Middle frontal gyrus (tissue), 1 donor: ENCODE results near the gene APLN.

Experiments
- DNase-seq: peaks from one replicate; pipeline ENCODE4 v3.0.0-alpha.2; 2015; ENCODE audit warnings: low spot score; ENCODE audit errors: extremely low spot score

APLN gene

GRCh38 chrX:129641941-129642340 lies 12.8 kb downstream of the APLN start:
- DNase-seq = no peak

- no peak for DNase-seq
Observed at GRCh38 chrX:129641469-129641868, 13.3 kb downstream of the APLN start.

- DNase-seq = no peak
Observed at GRCh38 chrX:129640737-129641136, 14.0 kb downstream of the APLN start.

GRCh38 chrX:129638917-129639316 lies 15.8 kb downstream of the APLN start:
- DNase-seq = no peak

- peak; percentile 40 for DNase-seq
Observed at GRCh38 chrX:129637217-129638109, 17.3 kb downstream of the APLN start.

- no peak for DNase-seq
Observed at GRCh38 chrX:129636175-129636681, 18.5 kb downstream of the APLN start.

GRCh38 chrX:129634541-129634940 lies 20.2 kb downstream of the APLN start:
- DNase-seq = peak; percentile 7

- no peak for DNase-seq
Observed at GRCh38 chrX:129632443-129632842, 22.3 kb downstream of the APLN start.

- no peak for DNase-seq
Observed at GRCh38 chrX:129631849-129632248, 22.9 kb downstream of the APLN start.

GRCh38 chrX:129629837-129630236 lies 24.9 kb downstream of the APLN start:
- no peak for DNase-seq

GRCh38 chrX:129626026-129626425 lies 28.7 kb downstream of the APLN start:
- DNase-seq = no peak

GRCh38 chrX:129622757-129623301 lies 31.9 kb downstream of the APLN start:
- no peak for DNase-seq

GRCh38 chrX:129618997-129619396 lies 35.8 kb downstream of the APLN start:
- no peak for DNase-seq

GRCh38 chrX:129617420-129617819 lies 37.3 kb downstream of the APLN start:
- DNase-seq = no peak

- no peak for DNase-seq
Observed at GRCh38 chrX:129614481-129615255, 40.1 kb downstream of the APLN start.

- no peak for DNase-seq
Observed at GRCh38 chrX:129613596-129613995, 41.2 kb downstream of the APLN start.

GRCh38 chrX:129612396-129612795 lies 42.4 kb downstream of the APLN start:
- DNase-seq = no peak

GRCh38 chrX:129609395-129609794 lies 45.4 kb downstream of the APLN start:
- no peak for DNase-seq

GRCh38 chrX:129608496-129608895 lies 46.3 kb downstream of the APLN start:
- no peak for DNase-seq

- peak; percentile 52 for DNase-seq
Observed at GRCh38 chrX:129606918-129607317, 47.8 kb downstream of the APLN start.

GRCh38 chrX:129600981-129601424 lies 53.8 kb downstream of the APLN start:
- no peak for DNase-seq

GRCh38 chrX:129599996-129600395 lies 54.8 kb downstream of the APLN start:
- no peak for DNase-seq
